ENCODE results near the gene SMAD3. TPM values are rescaled to one million over a fixed set of nuclear protein-coding genes. Genes with fewer than 3 reads are reported as not detected.

The SMAD3 gene
- total and polyA plus RNA-seq, 2 donors = 28.3 to 31.2 TPM

- WGBS = 80% methylated on average over 4 of the region's 4 CpGs
- H3K36me3 ChIP-seq (ENCODE audit: insufficient read depth) = no peaks in the 10 kb centered on the region
- H3K4me3 ChIP-seq (ENCODE audit: low read depth, low read length) = no peak overlapping the region
- no peak for DNase-seq (ENCODE audit: extremely low spot score)
- H3K27ac ChIP-seq (ENCODE audit: low read depth) = no peak overlapping the region
- no peaks in the 10 kb centered on the region for H3K4me1 ChIP-seq (ENCODE audit: insufficient read depth)
Measured at GRCh38 chr15:67186688-67187087, 121.3 kb downstream of the SMAD3 start.

GRCh38 chr15:67187351-67187854 is 122.0 kb downstream of the SMAD3 start:
- Histone ChIP-seq H3K27ac (ENCODE audit: low read depth) (no peak overlapping the region), H3K4me3 (ENCODE audit: low read depth, low read length) (no peak overlapping the region), H3K36me3 (ENCODE audit: insufficient read depth) (no peaks in the 10 kb centered on the region), H3K4me1 (ENCODE audit: insufficient read depth) (no peaks in the 10 kb centered on the region)
- WGBS = 88% methylated on average over 12 of the region's 12 CpGs
- no peak for DNase-seq (ENCODE audit: extremely low spot score)

- peak; percentile 79 for DNase-seq (ENCODE audit: extremely low spot score)
- H3K27ac ChIP-seq (ENCODE audit: low read depth) = no peak overlapping the region
- no peak overlapping the region for H3K4me3 ChIP-seq (ENCODE audit: low read depth, low read length)
- no peaks in the 10 kb centered on the region for H3K4me1 ChIP-seq (ENCODE audit: insufficient read depth)
- WGBS = 51% methylated on average over 8 of the region's 8 CpGs
- H3K36me3 ChIP-seq (ENCODE audit: insufficient read depth) = no peaks in the 10 kb centered on the region
Measured at GRCh38 chr15:67188551-67189218, 123.3 kb downstream of the SMAD3 start.

GRCh38 chr15:67189326-67190051 is 124.1 kb downstream of the SMAD3 start:
- Histone ChIP-seq H3K4me3 (ENCODE audit: low read depth, low read length) (no peak overlapping the region), H3K4me1 (ENCODE audit: insufficient read depth) (no peaks in the 10 kb centered on the region), H3K27ac (ENCODE audit: low read depth) (no peak overlapping the region), H3K36me3 (ENCODE audit: insufficient read depth) (no peaks in the 10 kb centered on the region)
- DNase-seq (ENCODE audit: extremely low spot score) = no peak
- 81% methylated on average over 26 of the region's 26 CpGs for WGBS

- Histone ChIP-seq H3K36me3 (ENCODE audit: insufficient read depth) (no peaks in the 10 kb centered on the region), H3K4me3 (ENCODE audit: low read depth, low read length) (no peak overlapping the region), H3K27ac (ENCODE audit: low read depth) (no peak overlapping the region), H3K4me1 (ENCODE audit: insufficient read depth) (no peaks in the 10 kb centered on the region)
- no peak for DNase-seq (ENCODE audit: extremely low spot score)
- 92% methylated on average over 2 of the region's 2 CpGs for WGBS
Measured at GRCh38 chr15:67190326-67190725, 124.9 kb downstream of the SMAD3 start.

- Histone ChIP-seq H3K4me3 (ENCODE audit: low read depth, low read length) (no peak overlapping the region), H3K36me3 (ENCODE audit: insufficient read depth) (no peaks in the 10 kb centered on the region), H3K4me1 (ENCODE audit: insufficient read depth) (no peaks in the 10 kb centered on the region), H3K27ac (ENCODE audit: low read depth) (no peak overlapping the region)
- no peak for DNase-seq (ENCODE audit: extremely low spot score)
- WGBS = 91% methylated on average over 11 of the region's 11 CpGs
Measured at GRCh38 chr15:67190813-67191212, 125.4 kb downstream of the SMAD3 start.

- H3K4me3 ChIP-seq (ENCODE audit: low read depth, low read length) = no peak overlapping the region
- no peak overlapping the region for H3K27ac ChIP-seq (ENCODE audit: low read depth)
- H3K4me1 ChIP-seq (ENCODE audit: insufficient read depth) = no peaks in the 10 kb centered on the region
- H3K36me3 ChIP-seq (ENCODE audit: insufficient read depth) = no peaks in the 10 kb centered on the region
- DNase-seq (ENCODE audit: extremely low spot score) = no peak
- WGBS = 94% methylated on average over 5 of the region's 5 CpGs
Measured at GRCh38 chr15:67192185-67192820, 126.9 kb downstream of the SMAD3 start.

- Histone ChIP-seq H3K36me3 (ENCODE audit: insufficient read depth) (no peaks in the 10 kb centered on the region), H3K4me1 (ENCODE audit: insufficient read depth) (no peaks in the 10 kb centered on the region), H3K27ac (ENCODE audit: low read depth) (no peak overlapping the region), H3K4me3 (ENCODE audit: low read depth, low read length) (no peak overlapping the region)
- WGBS = 44% methylated on average over 12 of the region's 12 CpGs
- no peak for DNase-seq (ENCODE audit: extremely low spot score)
Measured at GRCh38 chr15:67193223-67193990, 128.0 kb downstream of the SMAD3 start.

GRCh38 chr15:67194171-67195114 is 129.0 kb downstream of the SMAD3 start:
- no peaks in the 10 kb centered on the region for H3K4me1 ChIP-seq (ENCODE audit: insufficient read depth)

GRCh38 chr15:67195305-67195704 is 129.9 kb downstream of the SMAD3 start:
- Histone ChIP-seq H3K36me3 (ENCODE audit: insufficient read depth) (no peaks in the 10 kb centered on the region), H3K4me1 (ENCODE audit: insufficient read depth) (no peaks in the 10 kb centered on the region), H3K27ac (ENCODE audit: low read depth) (no peak overlapping the region), H3K4me3 (ENCODE audit: low read depth, low read length) (no peak overlapping the region)
- whole genome bisulfite sequencing = 90% methylated on average over 3 of the region's 3 CpGs
- DNase-seq (ENCODE audit: extremely low spot score) = no peak

More at GRCh38 chr15:67194171-67195114, 129.0 kb downstream of the SMAD3 start:
- peak overlapping the region; percentile 39 for H3K27ac ChIP-seq (ENCODE audit: low read depth)
- H3K36me3 ChIP-seq (ENCODE audit: insufficient read depth) = no peaks in the 10 kb centered on the region
- no peak for DNase-seq (ENCODE audit: extremely low spot score)
- no peak overlapping the region for H3K4me3 ChIP-seq (ENCODE audit: low read depth, low read length)
- WGBS = 77% methylated on average over 9 of the region's 9 CpGs

GRCh38 chr15:67196222-67196621 is 130.8 kb downstream of the SMAD3 start:
- no peak overlapping the region for H3K4me3 ChIP-seq (ENCODE audit: low read depth, low read length)
- H3K4me1 ChIP-seq (ENCODE audit: insufficient read depth) = no peaks in the 10 kb centered on the region
- DNase-seq (ENCODE audit: extremely low spot score) = no peak
- H3K36me3 ChIP-seq (ENCODE audit: insufficient read depth) = no peaks in the 10 kb centered on the region
- 88% methylated on average over 6 of the region's 6 CpGs for WGBS
- peak overlapping the region; percentile 49 for H3K27ac ChIP-seq (ENCODE audit: low read depth)

GRCh38 chr15:67196672-67197363 is 131.4 kb downstream of the SMAD3 start:
- Histone ChIP-seq H3K27ac (ENCODE audit: low read depth) (peak overlapping the region; percentile 49), H3K36me3 (ENCODE audit: insufficient read depth) (no peaks in the 10 kb centered on the region), H3K4me1 (ENCODE audit: insufficient read depth) (no peaks in the 10 kb centered on the region), H3K4me3 (ENCODE audit: low read depth, low read length) (no peak overlapping the region)
- DNase-seq (ENCODE audit: extremely low spot score) = no peak
- 55% methylated on average over 8 of the region's 8 CpGs for WGBS

All from urinary bladder (tissue), 4 donors.